GM19452 (cell line): ENCODE results near the gene ZWILCH.

Source experiments
- ATAC-seq: cut with Tn5 transposase; IDR thresholded peaks from one replicate; pipeline ENCODE4 v1.9.1; 2021; ENCODE audit not compliant: unreplicated experiment

Gene ZWILCH

DNA sequence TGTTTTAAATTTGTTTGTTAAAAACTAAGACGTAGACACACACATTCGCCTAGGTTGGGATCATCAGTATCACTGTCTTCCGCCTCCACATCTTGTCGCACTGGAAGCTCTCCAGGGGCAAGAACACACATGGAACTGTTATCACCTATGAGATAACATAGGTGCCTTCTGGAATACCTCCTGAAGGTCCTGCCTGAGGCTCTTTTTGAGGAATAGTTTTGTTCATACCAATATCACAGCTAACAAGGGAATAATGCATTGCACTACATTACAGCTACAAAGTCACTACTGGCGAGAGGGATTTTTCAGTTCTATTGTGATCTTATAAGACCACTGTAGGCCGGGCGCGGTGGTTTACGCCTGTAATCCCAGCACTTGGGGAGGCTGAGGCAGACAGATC, 29.9 kb downstream of the ZWILCH start:
- no peak for ATAC-seq

- no peak for ATAC-seq
Measured at GRCh38 chr15:66542896-66543295, 37.8 kb downstream of the ZWILCH start.

GRCh38 chr15:66545255-66545654, 40.1 kb downstream of the ZWILCH start:
- no peak for ATAC-seq

DNA sequence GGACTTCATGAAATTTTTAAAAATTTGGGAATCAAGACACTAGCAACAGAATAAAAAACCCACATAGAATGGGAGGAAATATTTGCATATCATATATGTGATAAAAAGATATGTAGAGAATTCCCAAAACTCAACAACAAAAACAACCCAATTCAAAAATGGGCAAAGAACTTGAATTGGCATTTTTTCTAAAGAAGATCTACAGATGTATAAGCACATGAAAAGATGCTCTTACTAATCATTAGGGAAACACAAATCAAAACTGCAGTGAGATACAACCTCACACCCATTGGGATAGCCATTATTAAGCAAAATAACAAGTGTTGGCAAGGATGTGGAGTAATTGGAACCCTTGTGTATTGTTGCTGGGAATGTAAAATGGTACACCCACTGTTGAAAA, 50.6 kb downstream of the ZWILCH start:
- no peak for ATAC-seq

- ATAC-seq: no peak
Measured at GRCh38 chr15:66558271-66558670, 53.1 kb downstream of the ZWILCH start.

GRCh38 chr15:66560856-66561525, 55.9 kb downstream of the ZWILCH start:
- ATAC-seq: no peak

DNA sequence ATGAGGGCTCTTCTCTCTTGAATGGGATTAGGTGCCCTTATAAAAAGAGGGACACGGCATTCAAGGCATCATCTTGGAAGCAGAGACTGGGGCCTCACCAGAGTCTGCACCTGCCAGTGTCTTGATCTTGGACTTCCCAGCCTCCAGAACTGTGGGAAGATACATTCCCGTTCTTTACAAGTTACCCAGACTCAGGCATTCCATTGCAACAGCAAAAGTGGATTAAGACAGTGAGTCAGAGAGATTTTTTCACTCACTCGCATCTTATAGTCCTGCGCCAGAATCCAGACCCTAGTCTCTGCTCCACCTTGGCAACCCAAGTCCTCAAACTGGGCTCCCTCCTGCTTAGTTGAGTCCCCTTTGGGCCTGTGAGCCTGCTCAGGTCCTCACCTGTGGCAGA, 58.0 kb downstream of the ZWILCH start:
- ATAC-seq: no peak

- no peak for ATAC-seq
Measured at GRCh38 chr15:66563566-66564110, 58.5 kb downstream of the ZWILCH start.

DNA sequence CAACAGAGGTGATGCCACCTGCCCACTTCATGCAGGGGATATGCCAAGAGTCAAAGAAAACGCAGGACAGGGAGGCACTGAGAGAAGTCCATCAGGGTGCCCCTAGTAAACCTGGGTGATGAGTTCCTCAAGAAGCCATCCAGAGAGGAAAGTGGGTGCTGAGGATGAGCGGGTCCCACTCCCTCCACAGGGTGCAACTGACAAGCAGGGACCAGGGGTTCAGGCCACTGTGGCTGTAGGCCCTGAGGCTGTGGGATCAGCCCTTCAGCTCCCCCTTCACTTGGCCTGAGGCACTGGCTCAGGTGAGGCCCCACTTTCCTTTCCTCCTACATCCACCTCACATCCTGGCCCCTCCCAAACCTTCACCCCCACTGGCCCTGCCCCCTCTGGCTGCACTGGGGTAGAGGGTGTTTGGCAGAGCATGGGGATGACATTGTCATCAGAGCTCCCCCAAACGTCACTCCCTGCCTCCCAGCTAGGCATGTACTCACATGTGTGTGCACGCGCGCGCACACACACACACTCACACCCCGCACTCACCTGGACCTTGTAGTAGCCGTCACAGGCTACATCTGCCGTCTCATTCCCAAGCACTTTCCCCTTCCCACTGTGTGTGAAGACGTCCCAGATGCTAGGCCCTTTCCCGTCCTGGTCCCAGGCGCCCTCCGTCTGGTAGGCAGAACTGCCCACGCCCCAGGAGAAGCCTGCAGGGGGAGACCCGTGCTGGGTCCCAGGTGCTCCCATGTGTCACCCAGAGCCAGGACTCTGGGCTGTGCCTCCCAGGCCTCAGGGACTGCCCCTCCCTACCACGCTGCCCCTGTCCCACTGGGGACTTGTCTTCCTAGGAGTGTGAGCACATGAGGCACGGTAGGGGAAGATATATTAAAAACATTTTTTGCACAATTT, 59.3 kb downstream of the ZWILCH start:
- ATAC-seq: no peak

DNA sequence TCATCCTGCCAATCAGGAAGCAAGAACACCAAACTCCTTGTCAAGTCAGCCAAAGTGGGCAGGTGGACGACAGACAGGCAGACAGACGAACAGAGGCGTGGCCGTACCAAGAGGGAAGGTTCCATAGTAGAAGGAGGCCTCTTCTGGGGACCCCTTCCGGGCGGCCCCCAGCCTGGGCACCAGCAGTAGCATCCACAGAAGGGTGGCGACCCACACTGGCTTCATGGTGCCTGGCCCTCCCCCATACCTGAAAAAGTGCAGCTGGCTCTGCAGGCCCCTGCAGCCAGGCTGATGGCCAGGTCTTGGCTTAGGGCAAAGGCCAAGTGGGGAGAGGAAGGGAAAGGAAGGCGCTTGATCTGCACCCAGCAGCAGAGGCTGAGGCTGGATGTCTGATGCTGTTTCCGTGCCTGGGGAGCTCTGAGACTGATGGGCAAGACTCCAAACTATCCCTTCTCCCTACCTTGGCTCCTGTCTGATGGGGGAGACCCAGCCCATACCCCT, 60.1 kb downstream of the ZWILCH start:
- no peak for ATAC-seq

DNA sequence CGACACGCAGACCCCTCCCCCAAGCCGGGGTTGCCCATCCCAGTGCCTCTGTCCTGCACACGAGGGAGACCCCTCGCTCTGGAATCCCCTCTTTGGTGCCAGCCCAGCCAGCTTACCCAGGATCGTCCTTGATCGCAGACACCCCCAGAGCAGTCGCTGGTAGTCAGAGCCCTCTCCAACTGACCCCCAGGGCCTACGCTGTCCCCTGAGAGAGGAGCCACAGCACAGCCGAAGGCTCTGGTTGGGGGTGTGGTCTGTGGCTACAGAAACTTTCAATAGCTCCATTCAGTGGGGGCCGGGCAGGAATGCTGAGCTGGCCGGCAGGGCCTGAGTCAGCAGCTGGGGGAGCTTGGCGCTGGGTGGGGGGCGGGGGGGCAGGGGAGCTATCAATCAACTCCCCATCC, 60.6 kb downstream of the ZWILCH start, which contains the start of gene LCTL:
LCTL (minus strand) TSS at position 258 of the 404 bp plus-strand sequence. CDS start 633 bp downstream, outside the sequence.
- ATAC-seq: no peak

GRCh38 chr15:66566963-66567531, 61.9 kb downstream of the ZWILCH start:
- no peak for ATAC-seq

- no peak for ATAC-seq
Measured at GRCh38 chr15:66567897-66568296, 62.8 kb downstream of the ZWILCH start.

GRCh38 chr15:66569461-66570137, 64.5 kb downstream of the ZWILCH start:
- no peak for ATAC-seq

GRCh38 chr15:66570327-66570726, 65.2 kb downstream of the ZWILCH start:
- ATAC-seq: no peak

- no peak for ATAC-seq
Measured at GRCh38 chr15:66570842-66571478, 65.8 kb downstream of the ZWILCH start.

- no peak for ATAC-seq
Measured at GRCh38 chr15:66572146-66572545, 67.0 kb downstream of the ZWILCH start.

GRCh38 chr15:66573348-66573718, 68.2 kb downstream of the ZWILCH start:
- no peak for ATAC-seq

GRCh38 chr15:66573719-66574595, 68.8 kb downstream of the ZWILCH start:
- no peak for ATAC-seq
